C4-2B (cell line): ENCODE results near the gene ZFP91.

Source experiments
- CTCF ChIP-seq: fragments of 450-650 bp; conservative IDR thresholded peaks from 2 replicates; pipeline ENCODE4 v1.5.1; 2017; ENCODE audit warnings: mild to moderate bottlenecking
- ZFX ChIP-seq: fragments of 450-650 bp; IDR thresholded peaks from 2 replicates; pipeline ENCODE4 v1.6.1; 2017

GRCh38 chr11:58650496-58650895 lies 71.6 kb downstream of the ZFP91 start:
- no peak for TF ChIP-seq CTCF
- TF ChIP-seq ZFX: no peak
